Tibial nerve (tissue), 4 donors: ENCODE data around the gene CPNE4.

ENCODE experiments used
- EP300 ChIP-seq, 2 donors: sonication (generic); formaldehyde crosslinking; IDR thresholded peaks; one replicate each; pipeline ENCODE4 v1.6.1; 2017; ENCODE audit warnings: antibody characterized with exemption in 2 of 2, mild to moderate bottlenecking in 1 of 2
- TF ChIP-seq, protein P1 (sequence below), 5 experiments: fragments of 200-600 bp in 3 of 5; fragments of 450-650 bp in 2 of 5; sonication (generic) in 3 of 5; IDR thresholded peaks; one replicate each; pipeline ENCODE4 v1.5.1; 2016 to 2019; ENCODE audit warnings: antibody characterized with exemption in 5 of 5, mild to moderate bottlenecking in 3 of 5, moderate library complexity in 2 of 5

DNA sequence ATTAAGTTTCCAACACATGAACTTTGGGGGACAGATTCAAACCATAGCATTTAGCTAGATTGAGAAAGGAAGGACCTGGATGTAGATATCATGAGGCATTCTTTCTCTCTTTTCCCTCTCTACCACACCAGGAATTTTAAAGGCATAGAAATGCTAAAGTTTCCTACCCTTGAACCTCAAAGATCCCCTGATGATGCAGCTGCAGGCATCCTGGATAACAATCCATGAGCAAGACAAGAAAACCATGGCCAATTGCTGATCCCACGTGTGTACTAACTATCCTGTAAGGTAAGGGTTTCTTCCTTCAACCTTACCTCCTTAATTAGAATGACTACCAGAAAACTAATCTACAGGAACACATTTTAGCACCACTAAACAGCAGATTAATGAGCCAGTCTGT, 36.8 kb downstream of the CPNE4 start:
- no peak for TF ChIP-seq EP300 (IDR thresholded peaks at IDR 0.05)
- TF ChIP-seq, protein P1, sequence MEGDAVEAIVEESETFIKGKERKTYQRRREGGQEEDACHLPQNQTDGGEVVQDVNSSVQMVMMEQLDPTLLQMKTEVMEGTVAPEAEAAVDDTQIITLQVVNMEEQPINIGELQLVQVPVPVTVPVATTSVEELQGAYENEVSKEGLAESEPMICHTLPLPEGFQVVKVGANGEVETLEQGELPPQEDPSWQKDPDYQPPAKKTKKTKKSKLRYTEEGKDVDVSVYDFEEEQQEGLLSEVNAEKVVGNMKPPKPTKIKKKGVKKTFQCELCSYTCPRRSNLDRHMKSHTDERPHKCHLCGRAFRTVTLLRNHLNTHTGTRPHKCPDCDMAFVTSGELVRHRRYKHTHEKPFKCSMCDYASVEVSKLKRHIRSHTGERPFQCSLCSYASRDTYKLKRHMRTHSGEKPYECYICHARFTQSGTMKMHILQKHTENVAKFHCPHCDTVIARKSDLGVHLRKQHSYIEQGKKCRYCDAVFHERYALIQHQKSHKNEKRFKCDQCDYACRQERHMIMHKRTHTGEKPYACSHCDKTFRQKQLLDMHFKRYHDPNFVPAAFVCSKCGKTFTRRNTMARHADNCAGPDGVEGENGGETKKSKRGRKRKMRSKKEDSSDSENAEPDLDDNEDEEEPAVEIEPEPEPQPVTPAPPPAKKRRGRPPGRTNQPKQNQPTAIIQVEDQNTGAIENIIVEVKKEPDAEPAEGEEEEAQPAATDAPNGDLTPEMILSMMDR (IDR thresholded peaks at IDR 0.05), result no peak
